ENCODE results near the gene VAPB.
A peak's percentile ranks its signal among the peaks of the same experiment; 100 is the strongest.
"Not testable (repeated sequence)": the region's sequence is repeated elsewhere in the genome, so short reads cannot be mapped to it uniquely, and the experiment has no call there.

VAPB gene

GRCh38 chr20:58388882-58389323 lies at the start of gene VAPB:
Gene VAPB (plus strand): TSS chr20:58389229. CDS start chr20:58389460, 231 bp downstream.
- peak; percentile 99 for DNase-seq

GRCh38 chr20:58339741-58340140 lies 49.3 kb upstream of the VAPB start:
- DNase-seq, result no peak

DNA sequence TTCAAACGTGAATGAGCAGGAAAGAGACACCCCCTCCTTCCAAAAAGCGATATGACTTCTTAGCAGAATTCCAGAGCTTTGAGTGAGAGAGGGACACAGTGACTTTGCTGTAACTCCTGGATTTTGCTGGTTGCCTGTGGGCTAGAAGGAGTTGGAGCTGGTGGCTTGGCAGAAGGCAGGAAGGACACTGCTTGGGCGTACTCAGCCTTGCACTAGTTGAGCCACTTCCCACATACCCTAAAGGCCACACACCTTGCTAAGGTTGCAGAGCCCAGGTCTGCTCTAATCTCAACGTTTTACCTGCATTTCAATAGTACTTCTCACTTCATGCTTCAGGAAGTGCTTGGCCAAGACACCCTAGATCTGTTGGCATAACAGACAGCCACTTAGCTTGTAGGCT lies 48.9 kb upstream of the VAPB start:
- no peak for DNase-seq

- DNase-seq, result no peak
Observed at GRCh38 chr20:58340853-58341252, 48.2 kb upstream of the VAPB start.

- no peak for DNase-seq
Observed at GRCh38 chr20:58342104-58342945, 46.7 kb upstream of the VAPB start.

DNA sequence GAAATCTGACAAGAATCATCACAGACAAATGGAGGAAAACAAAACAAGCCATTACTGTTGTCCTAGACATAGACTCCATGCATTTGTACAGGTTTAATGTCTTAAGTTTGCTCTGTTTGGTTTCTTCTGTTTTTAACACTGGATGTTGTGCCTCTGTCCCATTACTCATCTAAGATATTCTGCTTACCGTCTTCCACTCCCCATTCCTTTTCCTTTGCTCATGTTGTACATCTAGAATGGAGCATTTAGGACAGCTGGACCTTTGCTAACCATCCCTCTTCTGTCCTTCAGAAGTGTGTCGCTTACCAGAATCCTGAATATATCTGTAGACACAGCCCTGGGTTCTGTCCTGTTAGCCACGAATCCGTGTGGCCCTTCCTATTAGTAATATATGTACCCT lies 44.3 kb upstream of the VAPB start:
- no peak for DNase-seq

GRCh38 chr20:58349570-58349969 lies 39.5 kb upstream of the VAPB start:
- DNase-seq, result no peak

GRCh38 chr20:58352468-58352867 lies 36.6 kb upstream of the VAPB start:
- DNase-seq, result no peak

DNA sequence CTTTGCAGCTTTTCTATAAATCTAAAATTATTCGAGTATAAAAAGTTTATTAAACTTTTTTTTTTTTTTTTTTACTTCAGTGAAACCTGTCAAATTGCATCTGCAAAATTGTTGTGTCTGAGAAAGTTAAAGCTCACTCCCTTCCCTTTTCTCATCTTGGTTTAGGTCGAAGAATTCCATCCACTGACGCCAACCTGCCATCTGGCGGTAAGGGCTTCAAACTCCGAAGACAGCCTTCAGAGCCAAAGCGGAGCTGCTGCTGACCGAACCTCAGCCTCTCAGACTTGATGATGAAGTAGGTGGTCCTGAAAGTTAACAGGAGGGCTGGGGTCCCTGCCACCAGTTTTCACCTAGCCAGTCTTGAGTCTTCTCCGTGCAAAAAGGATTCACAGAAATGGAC lies 29.6 kb upstream of the VAPB start:
- DNase-seq, result no peak

GRCh38 chr20:58360936-58361335 lies 28.1 kb upstream of the VAPB start:
- DNase-seq, result no peak

GRCh38 chr20:58361481-58362205 lies 27.4 kb upstream of the VAPB start:
- DNase-seq, result no peak

DNA sequence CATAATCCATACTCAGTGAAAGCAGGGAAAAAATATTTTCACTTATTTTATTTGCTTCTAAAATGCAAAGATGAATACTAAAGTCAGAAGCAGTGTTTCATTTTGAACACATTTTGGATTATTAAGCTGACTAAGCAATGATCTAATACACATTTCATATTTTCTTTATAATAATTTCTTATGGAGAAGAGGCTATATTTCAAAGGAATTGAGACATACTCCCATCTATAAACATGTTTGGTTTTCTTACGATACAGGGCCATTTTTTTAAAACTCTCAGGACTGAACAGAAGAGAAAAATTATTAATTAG lies 26.9 kb upstream of the VAPB start:
- DNase-seq, result no peak

- DNase-seq, result no peak
Observed at GRCh38 chr20:58362970-58363369, 26.1 kb upstream of the VAPB start.

DNA sequence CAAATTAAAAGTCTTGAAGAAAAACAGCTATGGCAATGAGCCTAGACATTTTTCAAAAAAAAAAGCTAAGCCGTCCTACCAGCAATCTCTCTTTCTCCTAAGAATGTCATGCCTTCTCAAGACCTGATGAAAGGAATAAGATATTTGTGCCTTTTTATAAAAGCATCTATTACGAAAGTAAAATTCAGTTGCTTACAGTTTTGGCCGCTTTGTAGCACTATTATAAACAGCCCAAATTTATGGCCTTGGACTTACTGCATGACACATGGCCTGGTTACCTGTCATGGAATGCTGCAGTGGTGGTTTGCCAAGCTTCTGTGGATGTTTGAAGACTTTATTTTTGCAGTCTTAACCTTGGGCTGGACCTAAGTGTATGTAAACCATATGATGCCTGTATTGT lies 22.2 kb upstream of the VAPB start:
- no peak for DNase-seq

DNA sequence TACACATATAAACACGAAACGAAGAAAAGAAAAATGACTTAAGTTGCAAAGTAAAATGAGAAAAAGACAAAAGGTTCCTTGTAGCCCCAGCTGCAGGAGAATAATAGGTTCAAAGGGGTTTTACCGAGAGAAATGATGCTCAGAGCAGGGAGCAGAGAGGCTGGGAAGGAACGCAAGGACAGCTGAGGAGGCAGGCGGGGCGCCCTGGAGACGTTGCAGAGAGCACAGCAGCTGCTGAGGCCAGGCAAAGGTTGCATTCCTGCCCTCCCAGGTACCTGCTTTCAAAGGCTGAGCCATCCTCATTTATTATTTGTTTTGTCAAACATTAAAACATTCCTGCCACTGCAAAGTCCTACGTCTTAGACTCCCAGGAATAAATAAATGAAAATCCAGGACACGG lies 16.2 kb upstream of the VAPB start:
- DNase-seq, result no peak

GRCh38 chr20:58373296-58373695 lies 15.7 kb upstream of the VAPB start:
- DNase-seq, result not testable (repeated sequence)

DNA sequence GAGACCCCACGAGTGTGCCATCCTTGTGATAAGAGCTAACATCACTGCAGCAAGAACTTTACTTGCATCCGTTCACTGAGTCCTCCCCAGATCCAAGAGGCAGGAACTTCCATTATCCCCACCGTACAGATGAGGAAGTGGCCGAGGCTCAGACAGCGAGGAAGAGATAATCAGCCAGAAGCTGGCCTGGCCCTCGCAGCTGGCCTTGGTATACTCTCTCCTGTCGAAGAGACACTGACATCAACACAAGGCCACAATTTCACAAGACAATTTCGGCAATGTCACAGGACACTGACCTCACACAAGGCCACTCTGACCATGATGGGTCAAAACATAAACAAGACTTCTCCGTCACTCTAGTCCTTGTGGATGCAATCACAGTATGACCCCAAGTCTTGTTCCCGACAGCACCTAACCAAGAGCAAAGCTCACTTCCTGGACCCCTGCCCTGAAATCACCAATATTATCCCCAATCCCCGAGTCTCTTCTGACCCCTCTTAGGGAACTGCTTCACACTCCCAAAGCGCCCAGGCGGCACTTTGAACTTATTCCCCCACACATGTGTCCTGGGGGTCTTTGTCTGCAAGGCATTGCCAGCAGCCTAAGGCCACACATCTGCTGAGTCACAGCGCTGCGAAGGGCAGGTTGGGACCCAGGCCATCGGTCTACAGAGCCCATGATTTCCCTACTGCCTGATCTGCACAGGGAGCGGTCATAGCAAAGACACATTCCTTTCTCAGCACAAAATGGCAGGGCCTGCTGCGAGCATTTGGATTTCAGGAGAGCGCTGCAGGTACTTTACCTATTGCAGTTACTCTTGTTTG lies 14.8 kb upstream of the VAPB start:
- no peak for DNase-seq

DNA sequence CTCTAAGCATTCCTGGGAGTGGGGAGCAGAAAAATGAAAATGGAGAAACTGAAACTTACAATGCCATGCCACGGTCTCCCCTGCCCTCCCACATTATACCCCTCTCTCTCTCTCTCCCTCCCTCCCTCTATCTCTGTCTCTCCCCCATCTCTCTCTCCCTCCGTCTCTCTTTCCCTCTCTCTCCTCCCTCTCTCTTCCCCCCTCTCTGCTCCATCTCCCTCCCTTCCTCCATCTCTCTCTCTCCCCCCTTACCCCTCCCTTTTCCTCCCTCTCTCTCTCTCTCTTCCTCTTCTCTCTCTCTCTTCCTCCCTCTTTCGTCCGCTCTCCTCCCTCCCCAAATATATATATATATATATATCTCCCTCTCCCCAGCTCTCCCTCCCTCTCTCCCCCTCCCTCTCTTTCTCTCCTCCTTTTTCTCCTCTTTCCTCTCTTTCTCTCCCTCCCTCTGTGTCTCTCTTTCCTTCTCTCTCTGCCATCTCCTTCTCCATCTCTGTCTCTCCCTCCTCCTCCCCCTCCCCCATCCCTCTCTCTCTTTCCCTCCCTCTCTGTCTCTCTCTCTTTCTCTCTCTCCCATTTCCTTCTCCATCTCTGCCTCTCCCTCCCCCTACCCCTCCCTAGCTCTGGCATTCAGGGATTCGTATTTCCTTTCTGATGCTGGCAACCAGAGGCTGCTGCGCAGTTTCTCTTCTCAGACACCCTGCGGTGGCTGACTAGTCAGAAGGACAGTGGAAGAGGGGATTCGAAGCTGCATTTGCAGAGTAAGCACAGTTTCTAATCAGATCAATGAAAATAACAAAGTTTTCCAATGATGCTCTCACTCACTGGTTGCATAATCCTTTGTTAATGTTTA lies 13.9 kb upstream of the VAPB start:
- DNase-seq, result no peak

GRCh38 chr20:58375759-58376352 lies 13.2 kb upstream of the VAPB start:
- DNase-seq, result no peak

DNA sequence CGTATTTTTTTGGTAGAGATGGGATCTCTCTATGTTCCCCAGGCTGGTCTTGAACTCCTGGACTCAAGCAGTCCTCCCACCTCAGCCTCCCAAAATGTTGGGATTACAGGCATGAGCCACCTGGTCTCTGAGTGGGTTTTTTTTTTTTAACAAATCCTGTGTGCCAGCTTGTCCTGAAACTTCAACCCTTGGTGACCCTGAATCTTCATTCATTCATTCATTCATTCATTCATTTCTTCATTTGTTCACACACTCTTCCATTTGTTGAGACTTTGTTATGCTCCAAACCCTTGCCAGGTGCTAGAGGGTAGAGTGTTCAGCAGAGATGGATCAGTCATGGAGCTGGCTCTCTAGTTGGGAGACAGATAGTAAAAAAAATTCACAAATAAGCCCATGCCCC lies 12.0 kb upstream of the VAPB start:
- no peak for DNase-seq

- DNase-seq, result no peak
Observed at GRCh38 chr20:58377766-58378401, 11.1 kb upstream of the VAPB start.

- no peak for DNase-seq
Observed at GRCh38 chr20:58378704-58379103, 10.3 kb upstream of the VAPB start.
